Ascending aorta (tissue), 2 donors: ENCODE data around the gene TBX21. TPM values are rescaled to one million over a fixed set of nuclear protein-coding genes. Genes with fewer than 3 reads are reported as not detected.

Source experiments
- DNase-seq, 2 donors: peaks; one replicate each; pipeline ENCODE4 v3.0.0-alpha.2; 2019; ENCODE audit warnings: low spot score in 2 of 2
- H3K27ac ChIP-seq, 2 donors: fragments of 200-600 bp; sonication (generic); one replicate each; pipeline ENCODE4 v1.5.1; 2016 to 2017; ENCODE audit warnings: mild to moderate bottlenecking in 1 of 2
- H3K27me3 ChIP-seq: fragments of 200-600 bp; sonication (generic); one replicate; pipeline ENCODE4 v1.5.1; 2017
- H3K36me3 ChIP-seq, 2 donors: fragments of 200-600 bp; sonication (generic); one replicate each; pipeline ENCODE4 v1.5.1; 2016
- H3K4me1 ChIP-seq, 2 donors: fragments of 200-600 bp; sonication (generic); one replicate each; pipeline ENCODE4 v1.5.1; 2016 to 2017; ENCODE audit warnings: mild to moderate bottlenecking in 1 of 2
- H3K4me3 ChIP-seq, 2 donors: fragments of 200-600 bp; sonication (generic); one replicate each; pipeline ENCODE4 v1.5.1; 2016 to 2017; ENCODE audit warnings: mild to moderate bottlenecking in 1 of 2
- H3K9me3 ChIP-seq, 2 donors: fragments of 200-600 bp; sonication (generic); one replicate each; pipeline ENCODE4 v1.5.1; 2016
- CTCF ChIP-seq, 3 experiments: fragments of 200-600 bp in 2 of 3; fragments of 450-650 bp in 1 of 3; sonication (generic) in 2 of 3; IDR thresholded peaks; one replicate each; pipeline ENCODE4 v1.5.1; 2016 to 2019; ENCODE audit warnings: antibody characterized with exemption in 3 of 3, mild to moderate bottlenecking in 1 of 3, moderate library complexity in 1 of 3
- intact Hi-C: fragments of 100-400 bp; cut with DNase I; formaldehyde crosslinking; loops from one replicate; pipeline ENCODE4 v1.15.1; 2023
- total RNA-seq: library from RNA; depleted of rRNA; stranded (reverse); fragments of >200 nt; gene quantifications from one replicate; pipeline ENCODE4 v1.1.0, GENCODE V29; 2016

TBX21 gene
- total RNA-seq, 1 donor from 2014 or later = not detected

DNA sequence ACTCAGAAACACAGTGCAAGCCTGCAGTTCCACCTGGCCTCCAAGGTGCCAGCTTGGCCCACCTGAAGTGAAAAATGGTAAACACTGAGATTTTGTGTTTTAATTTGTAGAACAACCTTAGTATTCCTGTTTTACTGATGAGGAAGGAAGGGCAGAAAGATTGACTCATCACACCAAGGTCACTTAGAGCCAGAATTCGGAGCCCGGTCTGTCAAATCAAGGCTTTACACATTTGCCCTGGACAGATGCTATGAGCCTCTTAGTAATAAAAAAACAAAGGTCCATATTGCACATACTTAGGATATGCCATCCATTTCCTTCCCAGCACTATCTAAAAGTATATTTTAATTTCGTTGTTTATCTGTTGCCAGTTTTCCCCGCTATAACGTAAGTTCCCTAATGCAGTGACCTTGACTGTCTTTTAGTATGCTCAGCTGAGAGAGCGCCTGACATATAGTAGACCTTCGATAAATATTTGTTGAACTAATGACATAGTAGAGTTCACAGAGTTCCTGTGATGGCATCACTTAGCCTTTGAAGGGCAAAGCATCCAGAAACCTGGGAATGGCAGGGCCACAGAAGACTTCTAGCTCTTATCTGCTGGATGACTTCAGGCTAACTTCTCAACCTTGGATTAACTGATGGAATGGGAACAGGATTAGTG, 46.2 kb upstream of the TBX21 start:
- Histone ChIP-seq H3K4me1 (no peaks in the 10 kb centered on the region), H3K36me3 (peaks cover 17 to 23% of the 10 kb centered on the region in 2 donors), H3K9me3 (no peaks in the 10 kb centered on the region), H3K27me3 (no peaks in the 10 kb centered on the region), H3K4me3 (no peak overlapping the region), H3K27ac (no peak overlapping the region)
- intact Hi-C loops = no loop called here
- DNase-seq = no peak
- no peak for TF ChIP-seq CTCF (IDR thresholded peaks at IDR 0.05)

DNA sequence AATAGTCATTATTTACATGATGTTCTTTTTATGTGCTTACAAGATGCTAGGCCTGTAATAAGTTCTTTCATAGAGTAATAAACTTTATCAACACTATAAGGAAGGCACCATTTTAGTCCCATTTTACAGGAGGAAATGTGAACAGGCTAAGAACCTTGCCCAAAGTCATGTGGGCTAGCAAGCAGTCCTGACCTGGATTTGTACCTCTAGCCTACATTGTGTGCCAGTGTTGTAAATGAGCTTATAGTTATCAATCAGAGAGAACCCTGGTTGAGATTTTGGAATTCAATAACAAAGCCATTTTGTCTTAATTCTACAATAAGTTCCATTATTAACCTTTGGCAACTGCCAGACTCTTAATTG, 45.7 kb upstream of the TBX21 start:
- Histone ChIP-seq H3K36me3 (peaks cover 12 to 18% of the 10 kb centered on the region in 2 donors), H3K4me1 (no peaks in the 10 kb centered on the region), H3K9me3 (no peaks in the 10 kb centered on the region), H3K27ac (no peak overlapping the region), H3K4me3 (no peak overlapping the region), H3K27me3 (no peaks in the 10 kb centered on the region)
- TF ChIP-seq CTCF (IDR thresholded peaks at IDR 0.05) = no peak
- intact Hi-C loops = no loop called here
- DNase-seq = no peak

DNA sequence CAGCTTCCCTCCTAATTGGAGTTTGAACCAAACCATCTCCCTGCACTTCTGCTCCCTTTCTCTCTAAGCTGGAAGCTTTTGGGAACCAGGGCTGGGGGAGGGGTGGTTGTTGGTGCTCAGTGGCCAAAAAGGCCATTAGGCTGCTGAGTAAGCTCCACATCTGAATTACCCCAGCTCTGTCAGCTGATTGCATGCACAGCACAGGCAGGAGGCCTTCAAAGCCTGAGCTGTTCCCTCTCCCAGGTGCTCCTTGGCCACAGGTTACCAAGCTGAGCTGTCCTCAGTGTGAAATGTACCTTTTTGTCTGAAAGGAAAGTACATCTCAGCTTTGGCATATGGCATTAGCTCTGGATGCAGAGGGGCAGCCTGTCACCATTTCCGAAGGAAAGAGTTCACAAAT, 45.3 kb upstream of the TBX21 start:
- Histone ChIP-seq H3K36me3 (peaks cover 8 to 14% of the 10 kb centered on the region in 2 donors), H3K9me3 (no peaks in the 10 kb centered on the region), H3K27me3 (no peaks in the 10 kb centered on the region), H3K27ac (no peak overlapping the region), H3K4me3 (no peak overlapping the region), H3K4me1 (no peaks in the 10 kb centered on the region)
- TF ChIP-seq CTCF (IDR thresholded peaks at IDR 0.05) = no peak
- intact Hi-C loops = no loop called here
- no peak for DNase-seq

GRCh38 chr17:47690121-47690520, 42.9 kb upstream of the TBX21 start:
- peaks cover 1 to 7% of the 10 kb centered on the region in 2 donors for H3K4me1 ChIP-seq
- no peak overlapping the region for H3K4me3 ChIP-seq
- no peak overlapping the region for H3K27ac ChIP-seq
- no peak for DNase-seq
- TF ChIP-seq CTCF (IDR thresholded peaks at IDR 0.05) = no peak
- H3K27me3 ChIP-seq = no peaks in the 10 kb centered on the region
- intact Hi-C loops = loop anchor here (10.0 kb wide), 2 partner anchors 205 to 1205 kb away; partner anchors contain the start of genes ATP5MC1 and SP2
- H3K9me3 ChIP-seq = no peaks in the 10 kb centered on the region
- peaks cover 3% of the 10 kb centered on the region in 2 donors for H3K36me3 ChIP-seq

GRCh38 chr17:47692137-47692894, 40.7 kb upstream of the TBX21 start:
- no peaks in the 10 kb centered on the region for H3K27me3 ChIP-seq
- no peaks in the 10 kb centered on the region for H3K36me3 ChIP-seq
- no peak overlapping the region for H3K4me3 ChIP-seq
- intact Hi-C loops = loop anchor here (10.0 kb wide), 2 partner anchors 202 to 1202 kb away; partner anchors contain the start of genes ATP5MC1 and SP2
- no peak for TF ChIP-seq CTCF (IDR thresholded peaks at IDR 0.05)
- H3K9me3 ChIP-seq = no peaks in the 10 kb centered on the region
- H3K4me1 ChIP-seq = peaks cover 4 to 10% of the 10 kb centered on the region in 2 donors
- no peak overlapping the region for H3K27ac ChIP-seq
- DNase-seq = no peak
